Loucy (cell line): ENCODE results near the gene CR2.

Experiments
- CTCF ChIP-seq: fragments of 200-600 bp; sonication (generic); conservative IDR thresholded peaks from 2 replicates; pipeline ENCODE4 v1.5.1; 2014; ENCODE audit warnings: mild to moderate bottlenecking, antibody characterized with exemption, low read length
- EZH2phosphoT487 ChIP-seq: fragments of 200-600 bp; IDR thresholded peaks from 2 replicates; pipeline ENCODE4 v1.6.1; 2018; ENCODE audit warnings: antibody characterized with exemption, mild to moderate bottlenecking, moderate library complexity, borderline replicate concordance

- TF ChIP-seq CTCF (no peak), EZH2phosphoT487 (no peak)
Measured at GRCh38 chr1:207453710-207454045, 450 bp upstream of the CR2 start.
